ENCODE measurements around the gene IQCE.
"Not testable (repeated sequence)": the region's sequence is repeated elsewhere in the genome, so short reads cannot be mapped to it uniquely, and the experiment has no call there.

IQCE gene

GRCh38 chr7:2601907-2602306 lies 43.1 kb downstream of the IQCE start:
- DNase-seq (ENCODE audit: low spot score), result no peak

DNA sequence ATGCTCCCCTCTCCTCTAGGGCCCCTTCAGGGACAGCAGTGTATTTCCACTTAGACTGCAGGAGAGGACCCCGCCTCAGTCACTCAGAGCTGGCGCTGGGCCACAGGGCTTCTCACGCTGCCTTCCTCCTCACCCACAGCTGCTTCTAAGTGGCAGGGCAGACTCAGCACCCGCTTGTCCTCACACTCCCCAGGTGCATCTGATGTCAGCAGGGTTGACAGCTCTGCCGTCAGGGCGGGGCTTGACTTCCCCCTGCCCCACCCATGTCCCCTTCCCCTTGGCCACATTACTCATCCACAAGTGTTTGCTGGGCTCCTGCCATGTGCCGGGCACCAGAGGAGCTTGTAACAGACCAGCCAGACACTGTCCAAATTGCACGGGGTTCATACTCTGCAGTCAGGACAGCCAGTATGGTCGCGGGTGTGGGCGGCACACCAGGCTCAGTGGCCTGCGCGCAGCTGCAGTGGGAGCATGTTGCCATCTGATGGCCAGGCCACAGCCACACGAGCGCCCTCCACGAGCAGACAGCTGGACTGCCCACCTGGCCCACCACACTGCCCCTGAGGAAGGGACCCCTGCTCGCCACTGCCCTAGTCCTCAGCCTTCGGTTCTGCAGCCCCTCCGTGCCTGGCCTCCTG lies 43.7 kb downstream of the IQCE start:
- no peak for DNase-seq (ENCODE audit: low spot score)

GRCh38 chr7:2603044-2603965 lies 44.5 kb downstream of the IQCE start:
- no peak for DNase-seq (ENCODE audit: low spot score)

- no peak for DNase-seq (ENCODE audit: low spot score)
Observed at GRCh38 chr7:2604608-2605174, 45.9 kb downstream of the IQCE start.

- DNase-seq (ENCODE audit: low spot score), result no peak
Observed at GRCh38 chr7:2605608-2606538, 47.1 kb downstream of the IQCE start.

DNA sequence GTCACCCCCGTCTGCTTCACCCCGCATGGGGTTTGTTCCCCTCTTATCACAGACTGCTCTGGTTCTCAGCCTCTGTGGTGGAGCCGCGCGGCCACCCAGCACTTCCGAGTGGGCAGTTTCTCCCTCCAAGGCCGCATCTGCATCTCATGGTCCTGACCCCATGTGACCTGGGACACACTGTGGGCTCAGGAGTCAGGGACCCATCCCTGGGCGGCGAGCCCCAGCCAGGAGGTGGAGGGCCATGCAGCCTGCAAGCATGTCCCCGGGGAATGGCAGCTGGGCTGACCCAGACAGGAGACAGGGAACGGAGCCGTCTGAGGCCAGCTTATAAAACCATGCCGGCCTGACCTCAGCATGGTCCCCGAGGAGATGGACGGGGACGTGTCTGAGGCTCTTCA lies 47.8 kb downstream of the IQCE start:
- no peak for DNase-seq (ENCODE audit: low spot score)

DNA sequence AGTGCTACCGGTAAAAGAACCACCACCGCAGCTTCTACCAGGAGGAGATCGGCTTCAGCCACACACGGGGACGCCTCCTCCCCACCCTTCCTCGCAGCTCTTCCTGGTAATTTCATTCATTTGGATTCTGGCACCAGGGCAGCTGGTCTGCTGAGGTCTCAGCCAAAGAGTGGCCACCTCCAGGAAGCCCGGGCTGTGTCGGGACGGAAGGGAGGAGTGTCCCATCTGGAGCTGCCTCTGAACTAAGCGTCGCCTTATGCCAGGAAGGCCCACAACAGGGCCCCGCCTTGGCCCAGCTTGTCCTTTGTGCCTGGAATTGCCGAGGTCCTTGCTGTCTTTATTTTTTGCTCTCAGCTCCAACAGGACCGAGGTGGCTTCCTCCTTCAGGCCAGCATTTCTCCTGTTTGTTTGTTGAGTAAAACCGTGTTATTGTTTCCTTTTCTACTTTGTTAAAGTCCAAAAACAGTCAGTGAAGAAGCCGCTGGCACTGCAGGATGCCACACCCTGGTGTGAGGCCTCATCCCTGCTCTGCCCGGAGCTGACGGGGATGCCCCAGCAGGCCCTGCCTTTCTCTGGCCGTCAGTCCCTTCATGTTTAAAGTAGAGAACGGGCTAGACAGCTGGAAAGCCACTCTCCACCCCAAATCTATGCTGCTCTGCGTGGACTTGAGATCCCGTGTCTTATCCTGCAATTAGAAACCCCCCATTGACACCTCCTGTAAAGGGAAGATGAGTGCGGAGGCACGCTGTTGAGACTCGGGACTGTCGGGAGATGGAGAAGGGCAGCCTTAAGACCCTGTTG lies 48.5 kb downstream of the IQCE start:
- peak; percentile 57 for DNase-seq (ENCODE audit: low spot score)

GRCh38 chr7:2607923-2608904 lies 49.4 kb downstream of the IQCE start:
- DNase-seq (ENCODE audit: low spot score), result no peak

- DNase-seq (ENCODE audit: low spot score), result no peak
Observed at GRCh38 chr7:2608921-2609411, 50.2 kb downstream of the IQCE start.

DNA sequence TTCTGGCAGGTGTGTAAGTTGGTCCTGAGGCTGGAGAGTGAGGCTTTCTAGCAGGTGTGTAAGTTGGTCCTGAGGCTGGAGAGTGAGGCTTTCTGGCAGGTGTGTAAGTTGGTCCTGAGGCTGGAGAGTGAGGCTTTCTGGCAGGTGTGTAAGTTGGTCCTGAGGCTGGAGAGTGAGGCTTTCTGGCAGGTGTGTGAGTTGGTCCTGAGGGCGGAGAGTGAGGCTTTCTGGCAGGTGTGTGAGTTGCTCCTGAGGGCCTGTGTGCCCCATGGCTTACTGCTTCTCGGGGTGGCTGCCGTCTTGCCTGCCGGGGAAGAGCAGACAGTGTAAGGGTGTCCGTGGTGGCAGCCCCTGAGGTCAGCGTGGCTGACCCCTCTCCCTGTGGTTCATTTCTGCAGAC lies 50.9 kb downstream of the IQCE start:
- not testable (repeated sequence) for DNase-seq (ENCODE audit: low spot score)

DNA sequence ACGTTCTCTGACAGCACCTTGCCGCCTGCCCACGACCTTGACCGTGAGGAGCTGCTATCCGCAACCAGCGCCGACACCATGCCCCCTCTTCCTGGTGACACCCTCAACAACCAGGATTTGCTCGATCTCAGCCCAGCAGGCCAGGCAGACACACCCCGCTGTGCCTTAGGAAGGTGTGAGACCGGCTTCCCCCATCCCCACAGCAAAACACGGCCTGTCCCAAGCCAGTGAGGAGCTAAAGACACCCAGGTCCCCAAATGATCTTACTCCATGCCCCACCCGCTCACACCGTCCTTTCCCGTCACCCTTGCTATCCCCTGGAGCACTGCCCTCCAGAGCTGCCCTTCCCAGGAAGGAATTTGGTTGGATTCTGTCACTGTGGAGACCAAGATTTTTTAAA lies 51.7 kb downstream of the IQCE start:
- no peak for DNase-seq (ENCODE audit: low spot score)

DNA sequence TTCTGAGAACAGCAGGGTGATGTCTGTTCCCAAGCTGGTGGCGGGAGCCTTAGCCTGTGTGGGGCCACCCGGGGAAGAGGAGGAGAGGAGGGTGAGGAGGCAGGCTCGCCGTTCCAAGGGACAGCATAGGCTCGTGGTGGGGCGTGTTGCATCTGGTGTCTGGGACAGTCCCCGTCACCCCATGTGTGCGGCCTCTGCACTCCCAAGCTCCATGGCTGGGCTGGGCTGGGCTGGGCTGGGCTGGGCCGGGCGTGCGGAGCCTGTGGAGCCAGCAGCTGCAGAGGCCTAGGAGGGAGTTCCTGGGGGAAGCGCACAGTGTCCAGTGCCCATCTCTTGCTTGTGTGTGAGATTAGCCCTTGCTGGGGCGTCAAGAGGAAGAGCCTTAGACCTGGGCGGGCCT lies 52.1 kb downstream of the IQCE start:
- no peak for DNase-seq (ENCODE audit: low spot score)

- DNase-seq (ENCODE audit: low spot score), result no peak
Observed at GRCh38 chr7:2611401-2611800, 52.6 kb downstream of the IQCE start.

DNA sequence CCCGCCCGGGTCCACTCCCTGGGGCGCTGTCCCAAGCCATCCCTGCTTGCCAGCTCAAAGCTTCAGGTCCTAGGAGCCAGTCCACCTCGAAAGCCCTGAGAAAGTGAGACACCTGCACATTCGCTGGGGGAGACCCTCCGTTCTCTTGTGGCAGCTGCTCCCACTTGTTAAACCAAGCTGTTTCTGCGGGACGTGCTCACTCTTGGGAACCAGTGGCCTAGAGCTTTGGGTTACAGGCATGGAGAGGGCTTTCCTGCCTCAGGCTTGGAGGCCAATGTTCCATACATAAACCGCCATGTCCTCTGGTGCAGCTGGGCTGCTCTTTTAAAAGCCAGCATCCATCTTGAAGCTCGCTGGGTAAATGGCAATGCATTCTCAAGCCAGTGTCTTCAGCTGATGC lies 53.1 kb downstream of the IQCE start:
- no peak for DNase-seq (ENCODE audit: low spot score)

DNA sequence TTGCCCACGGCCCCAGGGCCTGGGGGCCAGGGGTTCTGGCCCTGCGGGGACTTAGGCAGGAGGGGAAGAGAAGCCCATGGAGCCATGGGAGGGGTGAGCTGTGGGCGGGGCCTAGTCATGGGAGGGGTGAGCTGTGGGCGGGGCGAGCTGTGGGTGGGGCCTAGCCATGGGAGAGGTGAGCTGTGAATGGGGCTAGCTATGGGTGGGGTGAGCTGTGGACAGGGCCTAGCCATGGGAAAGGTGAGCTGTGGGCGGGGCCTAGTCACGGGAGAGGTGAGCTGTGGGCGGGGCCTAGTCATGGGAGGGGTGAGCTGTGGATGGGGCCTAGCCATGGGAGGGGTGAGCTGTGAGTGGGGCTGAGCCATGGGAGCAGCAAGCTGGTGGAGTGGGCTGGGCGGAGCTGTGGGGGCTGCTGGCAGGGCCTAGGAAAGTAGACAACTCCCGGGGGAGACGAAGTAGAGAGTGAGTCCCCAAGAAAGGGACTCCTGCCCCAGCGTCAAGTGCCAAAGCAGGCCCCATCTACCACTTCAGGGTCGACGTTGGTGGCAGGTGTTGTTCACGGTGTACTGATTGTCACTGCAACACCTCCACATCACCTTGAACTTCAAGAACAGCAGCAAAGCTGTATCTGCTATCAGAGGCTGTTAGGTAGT lies 53.8 kb downstream of the IQCE start:
- no peak for DNase-seq (ENCODE audit: low spot score)

DNA sequence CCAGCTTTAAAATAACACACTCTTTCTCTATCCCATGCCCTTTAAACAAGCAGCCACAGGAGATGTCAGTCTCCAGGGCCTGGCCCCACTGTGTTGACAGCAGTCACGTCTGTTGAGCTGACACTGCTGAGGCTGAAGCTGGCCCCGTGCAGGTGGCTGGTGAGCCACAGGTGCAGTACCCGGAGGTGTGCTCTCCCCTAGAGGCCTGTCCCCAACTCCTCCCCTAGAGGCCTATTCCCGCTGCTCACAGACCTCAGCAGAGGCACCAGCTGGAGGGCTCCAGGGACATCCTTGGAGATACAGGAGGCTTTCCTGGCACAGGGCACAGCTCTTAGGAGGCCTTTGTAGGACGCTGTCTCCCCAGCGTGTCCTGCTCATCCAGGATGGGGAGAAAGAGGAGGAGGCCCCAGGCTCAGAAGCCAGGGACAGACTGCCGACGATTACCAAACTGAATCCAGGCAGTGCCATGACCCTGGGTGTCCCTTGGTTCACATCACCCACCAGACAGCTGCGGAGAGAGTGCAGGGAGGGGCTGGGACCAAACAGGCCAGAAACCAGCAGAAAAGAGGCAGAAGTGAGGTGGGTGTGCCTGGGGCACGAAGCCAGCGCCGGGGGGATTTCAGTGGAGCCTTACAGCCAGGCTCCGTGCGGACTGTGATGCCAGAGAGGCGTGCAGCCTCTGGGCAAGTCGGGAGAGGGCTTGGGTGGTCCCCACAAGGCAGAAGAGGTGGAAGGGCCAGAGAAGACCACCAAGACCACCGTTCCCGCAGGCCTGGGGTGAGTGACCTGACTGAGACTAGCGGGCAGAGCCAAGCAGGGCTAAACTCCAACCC lies 54.5 kb downstream of the IQCE start:
- no peak for DNase-seq (ENCODE audit: low spot score)

- peak; percentile 83 for DNase-seq (ENCODE audit: low spot score)
Observed at GRCh38 chr7:2613931-2614600, 55.3 kb downstream of the IQCE start.

Measured in GM03348 (cell line).